ENCODE data around the gene FHOD1.
A peak's percentile ranks its signal among the peaks of the same experiment; 100 is the strongest.

The FHOD1 gene

DNA sequence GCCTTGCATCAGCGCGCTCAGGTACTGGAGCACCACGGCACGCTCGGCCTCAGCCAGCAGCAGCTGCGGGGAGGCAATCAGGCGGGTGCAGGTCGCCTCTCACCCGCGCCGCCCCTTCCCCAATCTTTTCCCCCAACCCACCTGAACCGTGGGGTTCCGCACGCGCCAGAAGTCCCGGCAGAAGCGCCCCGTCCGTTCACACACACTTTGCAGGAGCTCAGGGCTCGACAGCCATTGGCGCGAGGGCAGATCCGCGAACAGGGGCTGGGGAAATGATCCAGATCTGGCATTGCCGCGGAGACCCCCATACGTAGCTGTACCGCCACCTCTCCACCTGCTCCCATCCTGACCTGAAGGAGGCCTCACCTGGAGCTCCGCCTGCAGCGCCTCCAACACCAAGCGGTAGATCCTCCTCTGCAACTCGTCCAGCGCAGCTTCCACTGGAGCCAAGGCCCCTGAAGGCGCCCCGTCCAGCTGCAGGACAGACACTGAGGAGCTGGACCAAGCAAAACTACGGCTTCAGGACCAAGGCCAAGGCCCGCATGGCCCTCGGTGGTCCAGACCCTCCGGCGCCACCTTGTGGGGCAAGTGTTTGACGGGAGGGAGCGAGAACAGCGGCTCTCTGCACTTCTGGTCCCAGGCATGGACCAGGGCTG, 62.2 kb downstream of the FHOD1 start:
- TF ChIP-seq, protein P1, sequence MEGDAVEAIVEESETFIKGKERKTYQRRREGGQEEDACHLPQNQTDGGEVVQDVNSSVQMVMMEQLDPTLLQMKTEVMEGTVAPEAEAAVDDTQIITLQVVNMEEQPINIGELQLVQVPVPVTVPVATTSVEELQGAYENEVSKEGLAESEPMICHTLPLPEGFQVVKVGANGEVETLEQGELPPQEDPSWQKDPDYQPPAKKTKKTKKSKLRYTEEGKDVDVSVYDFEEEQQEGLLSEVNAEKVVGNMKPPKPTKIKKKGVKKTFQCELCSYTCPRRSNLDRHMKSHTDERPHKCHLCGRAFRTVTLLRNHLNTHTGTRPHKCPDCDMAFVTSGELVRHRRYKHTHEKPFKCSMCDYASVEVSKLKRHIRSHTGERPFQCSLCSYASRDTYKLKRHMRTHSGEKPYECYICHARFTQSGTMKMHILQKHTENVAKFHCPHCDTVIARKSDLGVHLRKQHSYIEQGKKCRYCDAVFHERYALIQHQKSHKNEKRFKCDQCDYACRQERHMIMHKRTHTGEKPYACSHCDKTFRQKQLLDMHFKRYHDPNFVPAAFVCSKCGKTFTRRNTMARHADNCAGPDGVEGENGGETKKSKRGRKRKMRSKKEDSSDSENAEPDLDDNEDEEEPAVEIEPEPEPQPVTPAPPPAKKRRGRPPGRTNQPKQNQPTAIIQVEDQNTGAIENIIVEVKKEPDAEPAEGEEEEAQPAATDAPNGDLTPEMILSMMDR (conservative IDR thresholded peaks at IDR 0.05; ENCODE audit: low read depth) = peak; percentile 86
- peak; percentile 70 for DNase-seq (ENCODE audit: low spot score)
- ChIA-PET CTCF (interaction anchor here (0.6 to 2.0 kb wide), 15 partner anchors 9 to 965 kb away, joined by 3 to 9 read pairs (median 4); partner anchors contain the start of genes NOL3, TMEM208 and TRADD), POLR2A (ENCODE audit: low non-redundant PET) (no interaction called here)
- peak overlapping the region; percentile 95 for H3K27ac ChIP-seq

DNA sequence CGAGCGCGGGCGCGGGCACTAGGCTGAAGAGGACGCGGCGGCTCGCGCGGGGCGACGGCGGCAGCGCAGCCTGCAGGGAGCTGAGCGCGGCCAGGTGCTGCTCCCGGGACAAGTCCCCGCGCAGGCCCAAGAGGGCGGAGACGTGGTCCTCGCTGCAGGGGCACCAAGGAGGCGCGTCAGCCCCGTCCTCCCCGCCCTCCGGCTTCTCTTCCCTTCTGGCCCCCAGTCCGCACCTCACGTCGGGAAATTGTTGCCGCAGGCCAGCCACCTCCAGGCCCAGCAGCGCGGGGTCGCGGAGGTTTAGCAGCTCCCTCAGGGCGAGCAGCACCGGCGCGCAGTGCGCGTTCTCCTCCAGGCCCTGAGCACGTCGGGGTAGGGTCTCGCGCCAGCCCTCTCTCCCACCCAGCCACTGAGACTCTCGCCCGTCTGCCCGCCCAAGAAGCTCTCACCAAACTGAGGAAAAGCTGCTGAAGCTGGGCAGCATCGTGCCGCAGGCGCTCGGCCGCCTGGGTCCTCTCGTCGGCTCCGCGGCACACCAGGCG, 62.8 kb downstream of the FHOD1 start:
- no peak for DNase-seq (ENCODE audit: low spot score)
- TF ChIP-seq, protein P1 (conservative IDR thresholded peaks at IDR 0.05; ENCODE audit: low read depth) = no peak
- CTCF ChIA-PET = interaction anchor here (0.6 to 2.0 kb wide), 14 partner anchors 9 to 966 kb away, joined by 3 to 9 read pairs (median 4); partner anchors contain the start of genes NOL3 and TMEM208
- POLR2A ChIA-PET (ENCODE audit: low non-redundant PET) = no interaction called here
- peak overlapping the region; percentile 95 for H3K27ac ChIP-seq

DNA sequence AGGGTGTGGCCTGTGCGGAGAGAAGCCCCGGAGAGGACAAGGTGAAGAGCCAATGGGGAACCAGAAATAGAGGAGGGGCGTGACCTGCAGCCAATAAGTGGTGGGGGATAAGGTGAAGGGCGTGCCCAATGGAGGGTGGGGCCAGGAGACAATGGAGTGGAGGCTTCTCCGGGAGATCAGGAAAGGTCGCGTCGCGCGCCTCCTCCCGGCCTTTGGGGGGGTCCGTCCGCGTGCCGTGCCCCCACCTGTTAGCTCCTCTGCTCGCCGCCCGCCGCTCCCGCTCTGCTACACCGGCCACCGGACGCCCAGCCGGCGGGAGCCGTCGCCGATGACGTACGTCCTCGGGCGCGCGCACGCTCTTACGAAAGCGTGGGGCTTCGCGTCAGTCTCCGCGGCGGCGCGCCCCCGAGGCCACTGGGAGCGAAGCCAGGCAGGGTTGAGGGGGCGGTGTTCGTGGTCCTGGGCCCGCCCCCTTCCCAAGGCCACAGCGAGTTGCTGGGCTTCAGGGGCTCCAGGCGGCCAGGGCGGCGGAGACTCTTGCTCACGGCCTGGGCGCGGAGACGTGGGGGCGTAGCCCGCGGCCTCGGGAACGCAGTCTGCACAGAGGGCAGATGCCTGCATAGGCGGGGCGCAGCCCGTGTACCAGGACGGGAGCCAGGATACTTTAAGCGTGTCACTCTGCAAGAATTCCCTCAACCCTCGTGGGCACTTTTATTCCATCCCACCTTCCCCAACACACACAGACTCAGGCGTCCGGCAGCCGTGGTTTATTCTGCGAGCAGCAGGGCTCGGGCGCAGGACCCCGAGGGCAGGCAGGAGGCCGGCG, 63.4 kb downstream of the FHOD1 start, which contains the start of gene MATCAP1:
TSS of gene MATCAP1 (minus strand) at position 337 of the 826 bp plus-strand sequence. CDS start 3,353 bp downstream, outside the sequence.
- TF ChIP-seq, protein P1 (conservative IDR thresholded peaks at IDR 0.05; ENCODE audit: low read depth) = no peak
- peak within 1 kb of the TSS; percentile 95 for H3K27ac ChIP-seq
- POLR2A ChIA-PET (ENCODE audit: low non-redundant PET) = no interaction called here
- CTCF ChIA-PET = interaction anchor here (0.5 to 2.0 kb wide), 7 partner anchors 14 to 967 kb away, joined by 3 to 9 read pairs (median 4); no protein-coding TSS in a partner anchor
- DNase-seq (ENCODE audit: low spot score) = peak; percentile 99

DNA sequence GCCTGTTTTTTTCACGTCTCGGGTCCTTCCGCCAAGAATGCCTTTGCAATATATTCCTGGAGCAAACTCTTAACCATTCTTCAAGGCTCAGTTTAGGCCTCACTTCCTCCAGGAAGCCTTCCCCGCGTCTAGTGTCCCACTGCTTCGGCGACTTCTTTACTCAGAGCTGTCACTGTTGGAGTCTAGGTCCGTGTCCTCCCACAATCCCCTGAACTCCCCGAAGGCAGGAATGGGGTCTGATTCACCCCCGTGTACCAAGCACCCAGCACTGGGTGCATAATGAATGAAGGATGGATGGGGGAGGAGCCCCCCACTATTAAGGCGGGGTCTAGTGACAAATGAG, 64.0 kb downstream of the FHOD1 start:
- H3K27ac ChIP-seq = peak overlapping the region; percentile 95
- DNase-seq (ENCODE audit: low spot score) = no peak
- TF ChIP-seq, protein P1 (conservative IDR thresholded peaks at IDR 0.05; ENCODE audit: low read depth) = no peak
- ChIA-PET CTCF (interaction anchor here (0.5 to 1.0 kb wide), 2 partner anchors 28 to 113 kb away, joined by 3 to 6 read pairs; no protein-coding TSS in a partner anchor), POLR2A (ENCODE audit: low non-redundant PET) (no interaction called here)

DNA sequence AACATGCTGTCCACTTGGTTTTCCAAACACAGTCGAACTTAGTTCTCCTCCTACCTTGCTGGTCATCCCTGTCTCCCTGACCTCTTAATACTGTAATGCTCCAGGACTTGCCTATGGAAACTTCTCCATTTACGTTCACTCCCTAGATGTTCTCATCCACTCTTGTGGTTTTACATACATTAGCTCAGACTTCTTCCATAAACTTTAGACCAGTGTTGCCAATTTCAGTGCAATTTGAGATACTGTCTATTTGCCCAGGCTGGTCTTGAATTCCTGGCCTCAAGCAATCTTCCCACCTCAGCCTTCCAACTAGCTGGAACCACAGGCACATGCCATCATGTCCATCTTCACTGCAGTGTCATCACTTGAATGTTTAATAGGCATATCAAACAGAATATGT, 65.0 kb downstream of the FHOD1 start:
- H3K27ac ChIP-seq = peak overlapping the region; percentile 98
- ChIA-PET POLR2A (ENCODE audit: low non-redundant PET) (interaction anchor here (1.3 kb wide), 1 partner anchor 11 kb away, joined by 3 read pairs; no protein-coding TSS in a partner anchor), CTCF (no interaction called here)
- DNase-seq (ENCODE audit: low spot score) = no peak
- TF ChIP-seq, protein P1 (conservative IDR thresholded peaks at IDR 0.05; ENCODE audit: low read depth) = no peak

DNA sequence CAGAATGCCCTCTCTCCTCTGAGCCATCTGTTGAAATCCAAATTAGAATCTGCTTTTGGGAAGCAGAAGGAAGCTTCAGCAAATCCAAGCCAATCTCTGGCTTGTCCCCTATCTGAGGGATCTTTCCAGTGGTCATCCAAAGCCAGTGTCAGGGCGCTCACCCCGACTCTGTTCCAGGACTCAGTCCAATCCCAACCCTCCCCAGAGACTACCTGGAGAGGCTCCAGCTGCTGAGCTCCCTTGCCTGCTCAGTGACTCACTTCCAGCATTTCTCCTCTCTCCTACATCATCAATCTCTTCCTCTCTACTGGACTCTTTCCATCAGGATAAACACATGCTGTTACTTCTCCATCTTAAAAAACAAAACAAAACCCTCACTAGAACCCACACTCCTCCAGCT, 65.9 kb downstream of the FHOD1 start:
- TF ChIP-seq, protein P1 (conservative IDR thresholded peaks at IDR 0.05; ENCODE audit: low read depth) = no peak
- POLR2A ChIA-PET (ENCODE audit: low non-redundant PET) = interaction anchor here (1.3 kb wide), 1 partner anchor 12 kb away, joined by 3 read pairs; no protein-coding TSS in a partner anchor
- CTCF ChIA-PET = interaction anchor here (0.7 to 0.8 kb wide), 3 partner anchors 26 to 752 kb away, joined by 3 to 4 read pairs (median 3); no protein-coding TSS in a partner anchor
- no peak for DNase-seq (ENCODE audit: low spot score)
- peak overlapping the region; percentile 98 for H3K27ac ChIP-seq
